ENCODE results near the gene EFCAB10.

EFCAB10 gene

GRCh38 chr7:105581066-105581811 is at the start of gene EFCAB10:
Gene EFCAB10, minus strand, starts transcription at chr7:105581493. Its CDS starts 30 bp downstream, at chr7:105581463.
- peak in 1 of 2 donors; percentile 5 for DNase-seq (ENCODE audit: low read depth in 2 of 2)

- no peak for DNase-seq (ENCODE audit: low read depth in 2 of 2)
Measured at GRCh38 chr7:105625986-105626385, 44.7 kb upstream of the EFCAB10 start.

- no peak for DNase-seq (ENCODE audit: low read depth in 2 of 2)
Measured at GRCh38 chr7:105623906-105624305, 42.6 kb upstream of the EFCAB10 start.

- no peak for DNase-seq (ENCODE audit: low read depth in 2 of 2)
Measured at GRCh38 chr7:105623378-105623777, 42.1 kb upstream of the EFCAB10 start.

- no peak for DNase-seq (ENCODE audit: low read depth in 2 of 2)
Measured at GRCh38 chr7:105622106-105622731, 40.9 kb upstream of the EFCAB10 start.

- no peak for DNase-seq (ENCODE audit: low read depth in 2 of 2)
Measured at GRCh38 chr7:105621617-105622016, 40.3 kb upstream of the EFCAB10 start.

- no peak for DNase-seq (ENCODE audit: low read depth in 2 of 2)
Measured at GRCh38 chr7:105621176-105621575, 39.9 kb upstream of the EFCAB10 start.

- no peak for DNase-seq (ENCODE audit: low read depth in 2 of 2)
Measured at GRCh38 chr7:105619590-105619989, 38.3 kb upstream of the EFCAB10 start.

- DNase-seq (ENCODE audit: low read depth in 2 of 2) = no peak
Measured at GRCh38 chr7:105618016-105618296, 36.7 kb upstream of the EFCAB10 start.

GRCh38 chr7:105617280-105618015 is 36.2 kb upstream of the EFCAB10 start:
- no peak for DNase-seq (ENCODE audit: low read depth in 2 of 2)

- no peak for DNase-seq (ENCODE audit: low read depth in 2 of 2)
Measured at GRCh38 chr7:105614341-105614840, 33.1 kb upstream of the EFCAB10 start.

- DNase-seq (ENCODE audit: low read depth in 2 of 2) = no peak
Measured at GRCh38 chr7:105613611-105614330, 32.5 kb upstream of the EFCAB10 start.

- DNase-seq (ENCODE audit: low read depth in 2 of 2) = no peak
Measured at GRCh38 chr7:105612806-105613205, 31.5 kb upstream of the EFCAB10 start.

GRCh38 chr7:105611856-105612775 is 30.8 kb upstream of the EFCAB10 start:
- no peak for DNase-seq (ENCODE audit: low read depth in 2 of 2)

- DNase-seq (ENCODE audit: low read depth in 2 of 2) = no peak
Measured at GRCh38 chr7:105610165-105610930, 29.1 kb upstream of the EFCAB10 start.

GRCh38 chr7:105602325-105603305 is 21.3 kb upstream of the EFCAB10 start:
- no peak for DNase-seq (ENCODE audit: low read depth in 2 of 2)

- DNase-seq (ENCODE audit: low read depth in 2 of 2) = no peak
Measured at GRCh38 chr7:105600720-105601550, 19.6 kb upstream of the EFCAB10 start.

GRCh38 chr7:105599551-105599950 is 18.3 kb upstream of the EFCAB10 start:
- DNase-seq (ENCODE audit: low read depth in 2 of 2) = no peak
